Measurements from ENCODE around the gene RNF115.
"Not testable (repeated sequence)": the region's sequence is repeated elsewhere in the genome, so short reads cannot be mapped to it uniquely, and the experiment has no call there.

Gene RNF115

DNA sequence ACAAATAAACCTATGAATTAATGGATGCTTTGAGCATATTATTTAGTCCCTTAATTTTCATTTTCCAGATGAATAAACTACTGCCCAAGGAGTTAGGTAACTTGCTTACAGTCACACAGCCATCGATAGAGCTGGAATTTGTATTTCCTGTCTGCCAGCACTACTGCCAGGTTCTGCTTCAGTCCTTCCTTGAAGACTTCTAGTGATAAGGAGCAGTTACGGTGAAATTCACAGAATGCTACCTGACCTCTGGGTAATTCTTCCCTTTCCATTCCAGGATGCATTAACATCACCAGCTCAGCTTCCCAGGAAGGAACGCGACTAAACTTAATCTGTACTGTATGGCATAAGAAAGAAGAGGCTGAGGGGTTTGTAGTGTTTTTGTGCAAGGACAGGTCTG lies 93.4 kb downstream of the RNF115 start:
- H3K36me3 ChIP-seq (ENCODE audit: insufficient read depth, low read length), result 0 out of 2 replicates have a peak, but pooled peaks cover 3% of the 10 kb centered on the region

GRCh38 chr1:145729666-145730436 lies 94.0 kb downstream of the RNF115 start:
- 0 out of 2 replicates have a peak, but pooled peaks cover 3% of the 10 kb centered on the region for H3K36me3 ChIP-seq (ENCODE audit: insufficient read depth, low read length)
- no peak overlapping the region for H2AFZ ChIP-seq (ENCODE audit: low read length, unreplicated experiment)
- no peaks in the 10 kb centered on the region for H3K27me3 ChIP-seq (ENCODE audit: insufficient read depth, low read length)
- H3K4me1 ChIP-seq (ENCODE audit: control insufficient read depth, insufficient read depth, low read length, unreplicated experiment), result peaks cover 22% of the 10 kb centered on the region
- no peak overlapping the region for H3K4me3 ChIP-seq (ENCODE audit: low read depth, low read length)
- no peaks in the 10 kb centered on the region for H3K79me2 ChIP-seq (ENCODE audit: control insufficient read depth, insufficient read depth, low read length, unreplicated experiment)
- H3K27ac ChIP-seq (ENCODE audit: low read depth, low read length), result no peak overlapping the region

More for the DNA sequence above, 93.4 kb downstream of the RNF115 start:
- Histone ChIP-seq H3K4me3 (ENCODE audit: low read depth, low read length) (no peak overlapping the region), H3K4me1 (ENCODE audit: control insufficient read depth, insufficient read depth, low read length, unreplicated experiment) (peaks cover 22% of the 10 kb centered on the region), H3K27me3 (ENCODE audit: insufficient read depth, low read length) (no peaks in the 10 kb centered on the region), H3K27ac (ENCODE audit: low read depth, low read length) (no peak overlapping the region), H2AFZ (ENCODE audit: low read length, unreplicated experiment) (no peak overlapping the region), H3K79me2 (ENCODE audit: control insufficient read depth, insufficient read depth, low read length, unreplicated experiment) (no peaks in the 10 kb centered on the region)

DNA sequence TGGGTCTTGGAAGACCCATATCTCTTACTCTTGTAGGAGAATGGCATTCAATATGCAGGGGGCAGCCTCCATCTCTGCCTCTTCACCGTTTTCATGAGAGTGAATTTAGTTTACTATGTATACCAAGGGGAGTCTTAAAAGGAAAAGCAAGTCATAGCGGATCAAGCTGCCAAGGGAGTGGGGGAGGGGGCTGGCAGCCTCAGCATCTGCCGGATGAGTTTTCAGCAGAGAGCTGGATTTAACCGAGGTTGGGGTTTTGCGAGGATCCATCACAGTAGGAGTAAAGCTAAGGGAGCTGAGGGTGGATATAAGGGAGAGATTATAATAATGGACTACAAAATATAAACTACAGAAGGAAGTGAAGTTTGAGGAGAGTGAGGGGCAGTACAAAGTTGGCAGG lies 94.7 kb downstream of the RNF115 start:
- H2AFZ ChIP-seq (ENCODE audit: low read length, unreplicated experiment), result no peak overlapping the region
- H3K27ac ChIP-seq (ENCODE audit: low read depth, low read length), result no peak overlapping the region
- no peaks in the 10 kb centered on the region for H3K79me2 ChIP-seq (ENCODE audit: control insufficient read depth, insufficient read depth, low read length, unreplicated experiment)
- H3K27me3 ChIP-seq (ENCODE audit: insufficient read depth, low read length), result no peaks in the 10 kb centered on the region
- H3K36me3 ChIP-seq (ENCODE audit: insufficient read depth, low read length), result 0 out of 2 replicates have a peak, but pooled peaks cover 3% of the 10 kb centered on the region
- no peak overlapping the region for H3K4me3 ChIP-seq (ENCODE audit: low read depth, low read length)
- H3K4me1 ChIP-seq (ENCODE audit: control insufficient read depth, insufficient read depth, low read length, unreplicated experiment), result peaks cover 22% of the 10 kb centered on the region

- H3K36me3 ChIP-seq (ENCODE audit: insufficient read depth, low read length); H3K79me2 ChIP-seq (ENCODE audit: control insufficient read depth, insufficient read depth, low read length, unreplicated experiment); H3K4me3 ChIP-seq (ENCODE audit: low read depth, low read length); H2AFZ ChIP-seq (ENCODE audit: low read length, unreplicated experiment); H3K27ac ChIP-seq (ENCODE audit: low read depth, low read length); H3K27me3 ChIP-seq (ENCODE audit: insufficient read depth, low read length): not testable (repeated sequence)
- H3K4me1 ChIP-seq (ENCODE audit: control insufficient read depth, insufficient read depth, low read length, unreplicated experiment), result peaks cover 15% of the 10 kb centered on the region
Observed at GRCh38 chr1:145726193-145726592, 97.7 kb downstream of the RNF115 start.

GRCh38 chr1:145720878-145721671 lies 102.8 kb downstream of the RNF115 start:
- H3K27me3 ChIP-seq (ENCODE audit: insufficient read depth, low read length), result no peaks in the 10 kb centered on the region
- peak overlapping the region; percentile 97 for H2AFZ ChIP-seq (ENCODE audit: low read length, unreplicated experiment)
- H3K36me3 ChIP-seq (ENCODE audit: insufficient read depth, low read length), result no peaks in the 10 kb centered on the region
- peaks cover 16% of the 10 kb centered on the region for H3K4me1 ChIP-seq (ENCODE audit: control insufficient read depth, insufficient read depth, low read length, unreplicated experiment)
- H3K79me2 ChIP-seq (ENCODE audit: control insufficient read depth, insufficient read depth, low read length, unreplicated experiment), result no peaks in the 10 kb centered on the region
- H3K27ac ChIP-seq (ENCODE audit: low read depth, low read length), result peak overlapping the region; percentile 49
- H3K4me3 ChIP-seq (ENCODE audit: low read depth, low read length), result peak overlapping the region; percentile 78

DNA sequence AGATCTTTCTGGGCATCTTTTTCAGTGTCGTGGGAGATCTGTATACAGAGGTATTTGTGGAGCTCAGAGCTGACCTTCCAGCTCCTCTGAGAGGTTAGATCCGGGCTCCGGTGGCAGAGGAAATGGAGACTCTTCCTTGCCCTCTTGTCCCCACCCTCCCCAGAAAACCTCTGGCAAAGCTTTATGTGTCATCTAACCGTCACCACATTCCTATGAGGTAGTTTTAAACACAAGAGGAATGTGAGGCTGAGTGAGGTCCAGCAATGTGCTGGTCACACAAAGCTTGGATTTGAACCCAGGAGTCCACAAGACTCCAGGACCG lies 103.4 kb downstream of the RNF115 start:
- H3K4me1 ChIP-seq (ENCODE audit: control insufficient read depth, insufficient read depth, low read length, unreplicated experiment), result peaks cover 16% of the 10 kb centered on the region
- peak overlapping the region; percentile 97 for H2AFZ ChIP-seq (ENCODE audit: low read length, unreplicated experiment)
- peak overlapping the region; percentile 49 for H3K27ac ChIP-seq (ENCODE audit: low read depth, low read length)
- no peaks in the 10 kb centered on the region for H3K79me2 ChIP-seq (ENCODE audit: control insufficient read depth, insufficient read depth, low read length, unreplicated experiment)
- H3K27me3 ChIP-seq (ENCODE audit: insufficient read depth, low read length), result no peaks in the 10 kb centered on the region
- H3K36me3 ChIP-seq (ENCODE audit: insufficient read depth, low read length), result no peaks in the 10 kb centered on the region
- H3K4me3 ChIP-seq (ENCODE audit: low read depth, low read length), result peak overlapping the region; percentile 78

- H2AFZ ChIP-seq (ENCODE audit: low read length, unreplicated experiment), result peak within 1 kb of the TSS; percentile 97
- peak within 1 kb of the TSS; percentile 49 for H3K27ac ChIP-seq (ENCODE audit: low read depth, low read length)
- H3K79me2 ChIP-seq (ENCODE audit: control insufficient read depth, insufficient read depth, low read length, unreplicated experiment), result no peaks in the 10 kb centered on the region
- H3K36me3 ChIP-seq (ENCODE audit: insufficient read depth, low read length), result no peaks in the 10 kb centered on the region
- no peaks in the 10 kb centered on the region for H3K27me3 ChIP-seq (ENCODE audit: insufficient read depth, low read length)
- peaks cover 16% of the 10 kb centered on the region for H3K4me1 ChIP-seq (ENCODE audit: control insufficient read depth, insufficient read depth, low read length, unreplicated experiment)
- H3K4me3 ChIP-seq (ENCODE audit: low read depth, low read length), result no peak within 1 kb of the TSS
Observed at GRCh38 chr1:145719230-145720079, 104.4 kb downstream of the RNF115 start, which contains the start of gene CD160. Gene CD160 (plus strand): TSS chr1:145719499. CDS start chr1:145728328, 8,829 bp downstream.

DNA sequence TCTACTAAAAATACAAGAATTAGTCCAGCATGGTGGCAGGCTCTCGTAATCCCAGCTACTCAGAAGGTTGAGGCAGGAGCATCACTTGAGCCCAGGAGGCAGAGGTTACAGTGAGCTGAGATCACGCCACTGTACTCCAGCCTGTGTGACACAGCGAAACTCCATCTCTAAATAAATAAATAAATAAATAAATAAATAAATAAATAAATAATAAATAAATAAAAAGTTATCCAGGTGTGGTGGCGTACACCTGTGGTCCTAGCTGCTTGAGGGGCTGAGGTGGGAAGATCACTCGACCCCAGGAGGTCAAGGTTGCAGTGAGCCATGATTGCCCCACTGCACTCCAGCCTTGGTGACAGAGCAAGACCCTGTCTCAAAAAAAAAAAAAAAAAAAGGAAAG lies 105.4 kb downstream of the RNF115 start:
- H3K27ac ChIP-seq (ENCODE audit: low read depth, low read length); H2AFZ ChIP-seq (ENCODE audit: low read length, unreplicated experiment); H3K4me3 ChIP-seq (ENCODE audit: low read depth, low read length); H3K79me2 ChIP-seq (ENCODE audit: control insufficient read depth, insufficient read depth, low read length, unreplicated experiment); H3K36me3 ChIP-seq (ENCODE audit: insufficient read depth, low read length); H3K27me3 ChIP-seq (ENCODE audit: insufficient read depth, low read length): not testable (repeated sequence)
- H3K4me1 ChIP-seq (ENCODE audit: control insufficient read depth, insufficient read depth, low read length, unreplicated experiment), result peaks cover 16% of the 10 kb centered on the region

DNA sequence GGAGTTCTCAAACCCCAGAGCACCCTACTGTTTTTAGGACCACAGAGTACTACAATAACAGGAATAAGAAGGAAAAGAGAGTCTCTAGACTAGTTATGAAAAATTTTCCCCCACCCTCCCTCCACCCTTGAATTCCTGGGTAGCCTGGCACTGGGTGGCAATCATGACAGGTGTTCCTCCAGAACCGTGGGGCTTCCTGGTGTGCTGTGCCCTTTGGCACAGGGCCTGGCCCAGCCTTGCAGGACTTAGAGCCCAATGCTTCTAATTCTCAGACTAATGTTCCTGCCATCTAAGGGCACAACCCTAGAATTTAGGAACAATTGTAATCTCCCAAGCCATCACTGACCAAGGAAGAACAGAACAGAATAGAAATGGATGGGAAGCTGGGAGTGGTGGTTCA lies 106.1 kb downstream of the RNF115 start:
- Histone ChIP-seq H3K4me3 (ENCODE audit: low read depth, low read length) (no peak overlapping the region), H3K36me3 (ENCODE audit: insufficient read depth, low read length) (no peaks in the 10 kb centered on the region), H2AFZ (ENCODE audit: low read length, unreplicated experiment) (no peak overlapping the region), H3K4me1 (ENCODE audit: control insufficient read depth, insufficient read depth, low read length, unreplicated experiment) (peaks cover 16% of the 10 kb centered on the region), H3K79me2 (ENCODE audit: control insufficient read depth, insufficient read depth, low read length, unreplicated experiment) (no peaks in the 10 kb centered on the region), H3K27ac (ENCODE audit: low read depth, low read length) (no peak overlapping the region), H3K27me3 (ENCODE audit: insufficient read depth, low read length) (no peaks in the 10 kb centered on the region)

DNA sequence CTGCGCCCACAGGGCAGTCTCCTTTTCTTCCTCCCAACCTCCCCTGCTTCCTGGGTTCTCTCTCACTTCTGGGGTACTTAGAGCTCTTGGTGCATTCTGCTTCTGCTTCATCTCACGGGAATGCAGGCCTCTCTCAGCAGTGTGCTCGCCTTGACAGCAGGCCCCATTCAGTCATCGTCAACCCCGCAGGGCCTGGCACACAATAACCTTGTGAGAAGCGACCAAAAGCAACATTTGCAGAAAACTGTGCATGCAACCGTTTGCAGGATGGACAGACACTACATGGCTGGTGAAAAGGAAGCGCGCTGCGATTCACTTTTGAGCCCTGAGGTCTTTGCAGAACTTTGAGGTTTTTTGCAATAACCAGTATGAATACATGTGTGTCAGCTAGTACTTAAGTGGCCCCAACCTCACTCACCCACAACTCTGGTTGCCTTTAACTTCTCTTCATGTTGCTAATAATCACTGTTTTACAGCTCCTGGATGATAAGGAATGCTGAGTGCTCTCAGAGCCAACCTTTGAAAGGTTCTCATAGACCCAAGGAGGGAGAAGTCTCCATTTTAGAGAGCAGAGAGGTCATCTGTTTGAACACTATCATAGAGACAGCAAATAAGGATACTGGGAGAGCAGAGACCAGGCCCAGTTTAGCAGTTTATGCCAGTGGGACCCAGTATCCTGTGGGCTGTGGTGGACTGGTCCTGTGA lies 107.1 kb downstream of the RNF115 start:
- Histone ChIP-seq H3K27ac (ENCODE audit: low read depth, low read length) (no peak overlapping the region), H3K36me3 (ENCODE audit: insufficient read depth, low read length) (no peaks in the 10 kb centered on the region), H3K4me1 (ENCODE audit: control insufficient read depth, insufficient read depth, low read length, unreplicated experiment) (peaks cover 16% of the 10 kb centered on the region), H3K27me3 (ENCODE audit: insufficient read depth, low read length) (no peaks in the 10 kb centered on the region), H3K4me3 (ENCODE audit: low read depth, low read length) (no peak overlapping the region), H3K79me2 (ENCODE audit: control insufficient read depth, insufficient read depth, low read length, unreplicated experiment) (no peaks in the 10 kb centered on the region), H2AFZ (ENCODE audit: low read length, unreplicated experiment) (no peak overlapping the region)
